NCI-H2171 (cell line): ENCODE results near the gene GJD4.

Source experiments
- DNase-seq: peaks from one replicate; lab custom pipeline; 2025; lab: John Stamatoyannopoulos, UW

GJD4 gene

DNA sequence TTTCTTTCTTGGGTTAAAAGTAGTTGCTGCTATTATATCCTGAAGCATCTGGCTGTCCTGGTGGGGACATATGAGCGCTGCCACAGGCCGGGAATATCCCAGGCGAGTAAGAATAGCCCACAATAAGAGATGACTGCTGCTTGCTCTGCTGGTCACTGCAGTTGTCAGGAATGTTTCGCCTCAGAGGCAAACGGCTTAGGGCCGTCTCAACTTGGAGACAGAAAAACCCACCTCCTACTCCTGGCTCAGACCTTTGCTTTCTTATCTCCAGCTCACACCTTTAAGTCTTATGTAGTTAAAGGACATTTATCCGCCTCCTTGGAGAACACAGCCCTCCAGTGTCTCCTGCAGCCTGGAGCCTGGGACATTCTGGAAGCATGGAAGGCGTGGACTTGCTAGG is at the start of gene GJD4:
Gene GJD4 (plus strand): TSS at position 151 of the 400 bp plus-strand sequence. CDS start 227 bp downstream, at position 378.
- DNase-seq = no peak

- no peak for DNase-seq
Measured at GRCh38 chr10:35555962-35556930, 48.9 kb upstream of the GJD4 start.

DNA sequence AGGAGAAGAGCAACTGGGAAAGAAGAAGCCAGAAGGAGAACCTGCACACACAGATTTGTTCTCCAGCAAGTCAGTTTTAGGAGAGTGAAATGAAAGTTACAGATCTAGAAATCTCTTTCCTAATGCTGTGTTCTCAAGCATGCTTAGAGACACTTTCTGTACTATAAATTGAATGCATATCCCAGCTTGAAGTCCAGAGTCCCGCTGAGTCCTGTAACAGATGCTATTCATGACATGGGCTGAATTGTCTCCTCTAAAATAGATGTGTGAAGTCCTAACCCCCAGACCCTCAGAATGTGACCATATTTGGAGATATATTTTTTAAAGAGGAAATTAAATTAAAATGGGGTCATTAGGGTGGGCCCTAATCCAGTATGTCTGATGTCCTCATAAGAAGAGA is 46.9 kb upstream of the GJD4 start:
- no peak for DNase-seq

DNA sequence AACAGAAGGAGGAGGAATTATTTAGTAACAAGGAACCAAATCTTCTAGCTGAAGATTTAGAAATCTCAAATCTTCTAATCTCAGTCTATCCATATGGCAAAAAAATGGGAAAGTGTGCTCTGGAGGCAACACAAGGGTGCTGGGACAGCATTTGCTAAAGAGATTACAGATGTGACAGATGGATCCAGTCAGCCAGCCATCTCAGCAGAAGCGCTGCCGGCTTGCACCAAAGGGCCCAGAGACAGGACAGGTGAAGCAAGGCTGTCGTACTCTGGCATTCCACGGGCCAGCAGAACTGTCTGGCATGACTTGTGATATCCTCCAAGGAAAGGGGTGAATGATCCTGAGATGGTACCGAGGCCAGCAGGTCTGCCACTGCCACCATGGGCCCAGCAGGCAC is 45.7 kb upstream of the GJD4 start:
- no peak for DNase-seq

- no peak for DNase-seq
Measured at GRCh38 chr10:35561715-35562114, 43.4 kb upstream of the GJD4 start.

DNA sequence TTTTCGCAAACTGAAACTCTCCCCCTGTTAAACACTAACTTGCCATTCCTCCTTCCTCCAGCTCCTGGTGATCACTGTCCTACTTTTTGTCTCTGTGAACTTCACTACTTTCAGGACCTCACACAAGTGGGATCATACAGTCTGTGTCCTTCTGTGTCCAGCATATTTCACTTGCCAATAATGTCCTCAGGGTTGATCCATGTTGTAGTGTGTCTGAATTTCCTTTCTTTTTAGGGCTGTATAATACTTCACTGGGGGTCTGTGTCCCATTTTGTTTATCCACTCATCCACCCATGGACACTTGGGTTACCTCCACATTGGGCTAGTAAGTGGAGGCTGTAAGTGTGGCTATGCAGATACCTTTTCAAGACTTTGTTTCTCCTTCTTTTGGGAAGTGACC is 42.7 kb upstream of the GJD4 start:
- no peak for DNase-seq

GRCh38 chr10:35563261-35563891 is 41.8 kb upstream of the GJD4 start:
- DNase-seq = peak; percentile 19

DNA sequence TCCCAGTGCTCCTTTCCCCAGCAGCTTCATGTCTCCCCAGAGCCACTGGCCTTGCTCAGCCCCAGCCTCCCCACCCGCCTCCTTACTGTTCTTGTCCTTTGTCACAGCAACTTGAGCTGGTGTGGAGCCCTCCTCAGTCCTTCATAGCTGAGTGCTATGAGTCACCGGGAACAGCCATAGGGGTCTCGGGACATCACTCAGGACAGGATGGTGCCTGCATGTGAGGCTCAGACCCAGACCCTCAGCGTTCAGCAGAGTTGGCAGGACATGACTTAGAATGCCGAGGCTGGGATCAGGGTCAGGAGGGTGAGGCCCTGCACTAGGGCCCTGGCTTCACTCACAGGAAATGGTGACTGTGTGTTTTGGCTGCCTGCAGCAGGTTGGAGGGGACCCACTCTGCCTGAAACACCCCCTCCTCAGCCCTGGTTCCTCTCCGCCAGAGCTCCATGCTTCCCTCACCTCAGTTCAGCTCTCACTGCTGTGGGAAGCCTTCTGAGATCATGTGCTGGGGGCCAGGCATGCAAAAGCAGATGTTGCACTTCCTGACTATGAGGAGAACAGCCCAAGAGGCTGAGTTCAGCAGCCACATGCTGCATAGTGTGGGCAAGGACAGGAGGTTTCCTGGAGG is 40.7 kb upstream of the GJD4 start:
- no peak for DNase-seq

GRCh38 chr10:35565602-35566081 is 39.5 kb upstream of the GJD4 start:
- DNase-seq = no peak

- no peak for DNase-seq
Measured at GRCh38 chr10:35567951-35568350, 37.2 kb upstream of the GJD4 start.

GRCh38 chr10:35568483-35569015 is 36.6 kb upstream of the GJD4 start:
- DNase-seq = no peak

DNA sequence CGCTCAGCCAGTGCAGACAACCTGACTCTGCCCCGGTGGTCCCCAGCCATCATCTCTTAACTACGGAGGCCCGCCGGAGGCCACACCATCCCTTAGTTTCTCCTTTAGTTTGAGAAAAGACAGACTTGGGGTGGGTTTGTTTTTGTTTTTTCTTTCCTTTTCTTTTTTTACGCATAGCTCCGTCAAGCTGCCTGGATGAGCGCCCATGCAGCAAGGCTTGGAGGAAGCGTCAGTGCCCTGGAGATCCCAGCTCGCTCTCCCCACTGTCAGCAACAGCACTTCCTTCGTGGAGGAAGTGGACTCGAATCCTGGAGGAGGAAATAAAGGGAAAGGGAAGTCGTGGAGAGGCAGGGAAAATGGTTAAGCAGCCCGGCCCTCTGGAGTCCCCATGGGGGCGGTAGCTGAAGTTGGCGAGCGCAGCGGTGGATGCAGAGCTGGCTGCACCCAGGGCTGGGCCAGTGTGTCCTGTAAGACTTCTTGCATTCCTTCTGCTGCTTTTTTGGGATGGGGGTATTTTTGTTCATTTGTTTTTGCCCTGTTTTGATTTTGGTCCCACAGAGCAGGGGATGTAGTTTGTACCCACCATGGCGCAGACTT is 35.9 kb upstream of the GJD4 start:
- no peak for DNase-seq

GRCh38 chr10:35569836-35570235 is 35.3 kb upstream of the GJD4 start:
- no peak for DNase-seq

- DNase-seq = no peak
Measured at GRCh38 chr10:35570397-35570796, 34.7 kb upstream of the GJD4 start.

- DNase-seq = no peak
Measured at GRCh38 chr10:35572583-35572982, 32.6 kb upstream of the GJD4 start.

- no peak for DNase-seq
Measured at GRCh38 chr10:35573796-35574195, 31.3 kb upstream of the GJD4 start.

GRCh38 chr10:35574924-35575352 is 30.2 kb upstream of the GJD4 start:
- no peak for DNase-seq

- no peak for DNase-seq
Measured at GRCh38 chr10:35575640-35576039, 29.5 kb upstream of the GJD4 start.

DNA sequence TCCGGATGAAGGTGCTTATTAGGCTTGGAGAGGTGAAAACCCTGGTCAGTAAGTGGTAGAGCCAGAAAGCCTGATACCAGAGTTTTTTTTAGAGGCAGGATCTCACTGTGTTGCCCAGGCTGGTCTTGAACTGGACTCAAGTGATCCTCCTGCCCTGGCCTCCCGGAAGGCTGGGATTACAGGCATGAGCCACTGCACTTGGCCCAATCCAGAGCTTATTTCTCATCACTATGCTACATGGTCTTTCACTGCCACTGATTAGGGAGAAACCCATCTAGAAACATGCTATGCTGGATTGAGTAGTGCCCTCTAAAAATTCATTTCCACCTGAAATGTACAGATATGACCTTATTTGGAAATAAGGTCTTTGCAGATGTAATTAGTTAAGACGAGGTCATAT is 28.4 kb upstream of the GJD4 start:
- no peak for DNase-seq

DNA sequence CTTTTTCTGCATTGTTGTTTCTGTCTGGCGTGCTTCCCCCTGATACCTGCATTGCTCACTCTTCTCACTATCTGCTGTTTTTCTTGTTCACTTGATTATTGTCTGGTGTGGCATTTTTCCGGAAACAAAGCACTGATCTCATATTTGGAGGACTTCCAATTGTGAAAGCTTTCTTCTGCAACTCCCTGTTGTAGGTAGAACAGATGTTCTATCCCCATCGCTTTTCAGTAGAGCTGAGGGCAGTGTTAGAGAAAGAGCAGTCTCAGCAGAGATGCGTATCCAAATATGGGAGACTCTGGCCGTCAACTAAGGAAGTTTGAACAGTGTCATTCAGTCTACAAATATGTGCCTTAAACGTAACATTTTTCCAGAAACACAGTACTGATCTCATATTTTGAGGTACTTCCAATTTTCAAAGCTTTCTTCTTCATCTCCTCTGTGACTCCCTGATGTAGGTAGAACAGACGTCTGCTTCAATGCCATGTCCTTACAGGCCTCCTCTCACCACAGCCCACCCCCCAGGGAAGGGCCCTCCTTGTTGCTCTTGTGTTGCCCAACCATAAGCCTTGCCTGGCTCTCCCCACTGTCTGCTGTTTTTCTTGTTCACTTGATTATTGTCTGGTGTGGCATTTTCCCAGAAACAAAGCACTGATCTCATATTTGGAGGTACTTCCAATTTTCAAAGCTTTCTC is 27.1 kb upstream of the GJD4 start:
- peak; percentile 18 for DNase-seq

- no peak for DNase-seq
Measured at GRCh38 chr10:35578618-35578956, 26.6 kb upstream of the GJD4 start.

- no peak for DNase-seq
Measured at GRCh38 chr10:35579116-35579515, 26.0 kb upstream of the GJD4 start.
